Stimulated activated CD4-positive, alpha-beta T cell treated with anti-CD3 and anti-CD28 coated beads, Interleukin-12 subunit alpha, Interleukin-12 subunit beta, amount 100 ng/mL, for 24 hours (primary cell): ENCODE measurements around the gene XRCC3.

Experiments used
- DNase-seq, 2 experiments: peaks; one replicate each; pipeline ENCODE4 v3.0.0-alpha.2; 2020; ENCODE audit warnings: low read depth in 2 of 2

Gene XRCC3

GRCh38 chr14:103715052-103716000 lies at the start of gene XRCC3, which contains the start of gene ZFYVE21:
XRCC3 (minus strand) TSS chr14:103715451; CDS start chr14:103711087, 4,364 bp downstream.
ZFYVE21 (plus strand) TSS chr14:103715810; CDS start chr14:103715842, 32 bp downstream.
- DNase-seq: peak; percentile 99

DNA sequence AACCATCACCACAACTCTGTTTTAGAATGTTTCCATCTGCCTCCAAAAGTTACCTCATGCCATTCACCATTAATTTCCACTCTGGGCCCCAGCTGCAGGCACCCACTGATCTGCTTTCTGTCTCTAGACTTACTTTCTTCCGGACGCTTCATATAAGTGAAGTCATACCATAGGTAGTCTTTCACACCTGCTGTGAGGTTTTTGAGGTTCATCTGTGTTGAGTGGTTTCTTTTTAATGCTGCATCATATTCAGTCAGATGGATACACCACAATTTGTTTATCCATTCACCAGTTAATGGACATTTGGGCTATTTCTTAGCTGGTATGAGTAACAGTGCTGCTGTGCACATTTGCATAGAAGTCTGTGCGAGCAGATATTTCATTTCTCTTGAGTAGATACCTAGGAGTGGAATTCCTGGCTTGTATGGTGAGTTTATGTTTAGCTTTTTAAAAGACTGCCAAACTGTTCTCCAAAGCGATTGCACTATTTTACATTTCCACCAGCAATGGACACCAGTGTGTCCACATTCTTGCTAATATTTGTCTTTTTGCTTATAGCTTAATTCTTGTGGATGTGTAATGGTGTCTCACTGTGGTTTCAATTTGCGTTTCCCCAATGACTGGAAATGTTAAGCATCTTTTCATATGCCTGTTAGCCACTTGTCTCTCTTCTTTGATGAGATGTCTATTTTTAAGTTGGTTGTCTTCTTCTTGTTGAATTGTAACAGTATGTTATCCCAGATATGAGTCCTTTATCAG lies 48.7 kb upstream of the XRCC3 start:
- no peak for DNase-seq

DNA sequence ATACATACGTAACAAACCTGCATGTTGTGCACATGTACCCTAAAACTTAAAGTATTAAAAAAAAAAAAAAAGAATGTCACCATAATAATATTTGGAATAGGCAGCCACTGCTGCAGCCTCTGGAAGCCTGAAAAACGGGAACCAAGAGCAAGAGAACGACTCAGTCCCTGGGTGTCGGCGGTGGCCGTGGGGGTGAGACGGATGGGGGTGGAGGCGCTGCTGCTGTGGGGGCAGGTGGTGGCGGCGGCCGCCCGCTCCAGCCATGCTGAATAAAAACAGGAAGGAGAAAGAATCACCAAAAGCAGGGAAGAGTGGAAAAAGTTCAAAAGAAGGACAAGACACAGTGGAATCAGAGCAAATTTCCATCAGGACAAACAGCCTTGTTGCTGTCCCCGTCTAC lies 47.3 kb upstream of the XRCC3 start:
- DNase-seq: no peak

GRCh38 chr14:103762036-103762435 lies 46.8 kb upstream of the XRCC3 start:
- DNase-seq: no peak

DNA sequence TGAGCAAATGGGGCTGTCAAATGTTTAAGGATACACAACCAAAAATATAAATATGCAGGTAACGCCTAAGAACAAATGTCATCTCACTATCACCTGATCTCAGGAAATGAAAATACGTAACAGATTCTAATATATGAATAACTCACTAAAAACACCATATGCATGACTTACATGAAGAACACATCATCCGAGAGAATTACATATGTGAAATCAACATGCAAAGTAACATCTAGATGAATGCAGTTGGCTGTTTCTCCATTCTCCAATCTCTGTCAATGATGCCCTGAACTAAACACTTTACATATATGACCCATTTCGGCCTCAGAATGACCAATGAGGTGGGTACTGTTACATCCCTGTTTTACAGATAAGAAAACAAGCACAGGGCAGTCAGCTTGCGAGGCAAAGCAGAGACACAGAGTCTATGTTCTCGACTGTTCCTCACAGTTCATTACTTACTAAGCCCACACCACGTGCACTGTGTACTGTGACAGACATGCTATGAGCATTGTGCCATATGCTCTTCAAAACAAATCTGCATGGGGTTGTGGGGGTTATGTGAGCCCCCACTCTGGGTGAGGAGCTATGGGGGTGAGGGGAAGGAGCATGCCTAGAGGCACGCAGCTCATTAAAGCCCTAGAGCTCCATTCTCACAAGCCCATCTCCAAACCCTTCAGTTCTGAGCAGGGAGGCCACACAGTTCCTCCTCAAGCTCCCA lies 43.0 kb upstream of the XRCC3 start:
- DNase-seq: no peak

DNA sequence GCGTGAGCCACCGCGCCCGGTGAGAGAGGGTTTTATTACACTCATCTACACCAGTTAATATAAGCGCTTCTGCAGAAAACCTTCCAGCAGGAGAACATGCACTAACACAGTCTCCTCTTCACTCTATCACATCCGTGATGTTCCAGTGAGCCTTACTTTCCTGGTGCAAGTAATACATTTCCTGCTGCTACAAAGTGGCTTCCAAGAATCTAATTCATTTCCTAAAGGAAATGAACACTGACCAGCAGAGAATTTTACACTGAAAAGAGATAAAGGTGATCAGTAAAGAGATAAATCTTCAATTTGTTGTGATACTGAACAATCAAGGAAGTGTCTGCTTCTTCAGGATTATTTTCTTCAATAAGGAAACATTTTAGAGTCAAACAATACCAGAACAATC lies 39.8 kb upstream of the XRCC3 start:
- no peak for DNase-seq

- no peak for DNase-seq
Observed at GRCh38 chr14:103753774-103754173, 38.5 kb upstream of the XRCC3 start.

GRCh38 chr14:103749860-103750259 lies 34.6 kb upstream of the XRCC3 start:
- DNase-seq: no peak

- no peak for DNase-seq
Observed at GRCh38 chr14:103749452-103749851, 34.2 kb upstream of the XRCC3 start.

DNA sequence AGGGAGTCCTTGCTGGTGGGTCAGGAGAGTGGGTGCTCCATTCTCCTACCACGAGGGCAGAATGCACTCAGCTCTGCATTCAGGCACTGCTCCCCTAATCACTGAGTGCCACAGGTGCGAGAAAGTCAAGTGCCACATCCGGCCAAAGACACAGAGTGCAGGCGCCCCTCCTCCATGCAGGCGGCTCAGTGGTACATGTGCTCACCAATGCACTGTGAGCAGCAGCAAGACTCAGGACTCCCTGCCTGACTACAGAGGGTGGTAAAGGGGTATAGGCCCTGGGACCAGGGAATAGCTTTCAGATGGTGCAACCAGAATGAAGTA lies 33.2 kb upstream of the XRCC3 start:
- peak; percentile 9 to 27 for DNase-seq

DNA sequence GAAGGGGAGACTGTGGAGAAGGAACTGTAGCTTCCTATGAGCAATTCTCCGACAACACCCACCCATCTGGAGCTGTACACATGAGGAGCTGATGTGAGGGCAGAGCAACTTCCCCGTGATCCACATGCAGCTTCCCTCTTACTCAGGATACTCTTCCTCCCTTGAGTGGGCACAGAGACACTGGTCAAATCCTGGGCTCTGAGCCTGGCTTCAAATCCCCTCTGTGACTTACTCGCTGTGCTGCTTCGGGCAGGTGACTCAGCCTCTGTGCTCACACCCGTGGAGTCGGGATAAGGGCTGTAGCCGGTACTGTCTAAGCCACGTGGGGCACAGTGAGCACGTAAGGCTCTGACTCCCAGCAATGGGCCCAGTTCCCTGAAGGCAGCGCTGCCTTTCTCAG lies 31.4 kb upstream of the XRCC3 start:
- DNase-seq: no peak

- no peak for DNase-seq
Observed at GRCh38 chr14:103745424-103745823, 30.2 kb upstream of the XRCC3 start.

- DNase-seq: no peak
Observed at GRCh38 chr14:103744621-103745395, 29.6 kb upstream of the XRCC3 start.

- DNase-seq: no peak
Observed at GRCh38 chr14:103743691-103744090, 28.4 kb upstream of the XRCC3 start.

DNA sequence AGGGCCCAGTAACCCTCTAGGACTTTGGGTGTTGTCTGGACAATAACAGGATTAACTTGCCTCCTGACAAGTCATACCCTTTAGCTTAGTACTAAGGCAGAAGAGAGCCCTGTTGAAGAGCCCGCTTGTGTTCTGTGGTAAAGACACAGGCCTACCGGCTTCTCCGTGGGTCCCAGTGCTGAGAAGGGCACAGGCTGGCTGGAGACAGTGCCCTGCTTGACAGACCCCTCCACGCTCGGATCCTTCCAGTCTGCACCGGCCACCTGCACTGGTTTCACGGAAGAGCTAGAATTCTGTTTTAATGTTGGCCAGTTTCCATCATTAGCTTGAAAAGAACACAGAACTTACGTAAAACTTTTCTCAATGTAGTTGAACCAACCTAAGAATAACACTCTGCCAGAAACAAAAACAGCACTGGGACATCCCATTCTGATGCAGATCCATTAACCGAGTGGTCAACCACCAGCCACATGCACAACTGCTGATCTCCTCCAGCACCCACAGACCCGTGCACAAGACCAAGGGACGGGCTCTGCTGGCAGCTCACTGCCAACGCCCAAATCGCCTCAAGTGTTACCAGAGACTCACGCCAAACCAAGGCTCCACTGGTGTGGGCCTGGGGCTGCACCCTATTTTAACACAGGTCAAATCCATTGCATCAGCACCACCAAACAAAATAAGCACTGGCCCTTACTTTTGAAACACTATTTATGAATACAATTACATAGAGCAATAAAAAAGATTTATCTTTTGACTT lies 27.4 kb upstream of the XRCC3 start:
- DNase-seq: no peak

- no peak for DNase-seq
Observed at GRCh38 chr14:103741876-103742275, 26.6 kb upstream of the XRCC3 start.

GRCh38 chr14:103740991-103741689 lies 25.9 kb upstream of the XRCC3 start:
- DNase-seq: no peak

DNA sequence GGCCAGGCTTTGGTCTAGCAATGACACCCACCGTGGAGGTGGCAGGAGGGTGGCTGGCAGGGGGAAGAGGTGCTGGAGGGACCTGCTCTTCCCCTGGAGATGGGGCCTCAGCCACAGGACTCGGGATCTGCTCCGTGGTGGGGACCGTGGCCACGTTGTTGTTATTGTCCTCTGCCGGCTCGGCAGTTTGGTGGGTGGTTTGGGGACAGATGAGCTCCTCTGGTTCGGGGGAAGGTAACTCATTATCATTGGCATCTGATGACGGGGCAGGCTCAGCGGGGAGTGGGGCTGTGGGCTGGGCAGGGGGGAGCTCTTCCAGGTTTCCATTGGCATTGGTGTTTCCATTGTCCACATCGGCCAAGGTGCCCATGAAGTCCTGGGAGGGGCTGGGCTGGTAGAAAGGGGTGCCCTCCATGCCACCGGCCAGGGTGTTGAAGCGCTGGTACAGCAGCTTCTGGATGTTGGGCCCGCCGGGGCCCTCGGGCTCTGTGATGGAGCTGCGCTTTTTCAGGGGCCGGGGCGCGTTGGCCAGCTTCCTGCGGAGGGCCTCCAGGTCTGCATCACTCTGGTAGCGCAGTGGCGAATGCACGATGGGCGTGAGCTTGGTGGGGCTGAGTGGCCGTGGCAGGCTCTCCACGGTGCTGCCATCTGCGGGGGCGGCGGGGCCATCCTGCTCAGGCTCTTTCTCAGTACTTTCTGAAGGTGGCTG lies 24.7 kb upstream of the XRCC3 start:
- no peak for DNase-seq

DNA sequence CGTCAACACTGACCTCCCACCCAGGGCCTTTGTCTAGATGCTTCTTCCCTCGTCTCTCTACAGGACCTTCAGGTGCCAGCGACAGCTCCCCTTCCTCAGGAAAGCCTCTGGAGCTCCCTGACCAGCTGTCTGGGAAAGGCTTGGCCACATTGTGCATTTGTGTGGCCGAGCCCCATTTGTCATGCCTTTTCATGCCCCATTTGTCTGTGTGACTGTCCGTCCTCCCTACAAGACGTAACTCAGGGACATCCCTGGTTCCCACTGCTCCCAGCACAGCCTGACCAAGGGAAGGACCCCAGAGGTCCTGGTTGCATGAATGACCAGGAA lies 24.2 kb upstream of the XRCC3 start:
- no peak for DNase-seq
